Gastrocnemius medialis (tissue), 4 donors: ENCODE data around the gene ENTREP1.

Experiments
- POLR2A ChIP-seq, 2 donors: fragments of 450-650 bp; IDR thresholded peaks; one replicate each; pipeline ENCODE4 v1.6.1; 2017; ENCODE audit warnings: antibody characterized with exemption in 2 of 2, mild to moderate bottlenecking in 2 of 2, moderate library complexity in 2 of 2
- TF ChIP-seq, protein P1 (sequence below), 5 experiments: fragments of 450-650 bp in 3 of 5; fragments of 200-600 bp in 2 of 5; sonication (generic) in 2 of 5; IDR thresholded peaks in 4 of 5; conservative IDR thresholded peaks in 1 of 5; 1 replicate in 4 of 5; 2 replicates in 1 of 5; pipeline ENCODE4 v1.5.1; 2016 to 2019; ENCODE audit warnings: antibody characterized with exemption in 5 of 5, mild to moderate bottlenecking in 3 of 5, moderate library complexity in 3 of 5

DNA sequence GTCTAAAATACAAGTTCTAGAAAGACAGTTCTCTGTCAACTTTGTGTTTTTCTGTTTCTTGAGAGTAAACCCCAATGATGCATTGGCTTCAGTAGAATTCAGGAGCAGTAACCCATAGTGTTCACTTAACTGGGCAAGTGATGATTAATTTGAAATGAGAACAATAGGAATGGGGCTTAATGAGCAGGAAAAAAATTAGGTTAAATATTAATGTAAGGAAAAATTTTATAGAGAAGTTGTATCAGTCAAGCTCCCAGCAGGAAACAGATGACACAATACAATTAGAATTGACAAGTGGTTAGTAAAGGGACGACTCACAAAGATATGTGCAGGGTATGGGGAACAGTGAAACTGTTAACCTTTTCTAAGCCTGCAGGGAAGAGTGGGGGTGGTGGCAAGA is 38.2 kb downstream of the ENTREP1 start:
- TF ChIP-seq, protein P1, sequence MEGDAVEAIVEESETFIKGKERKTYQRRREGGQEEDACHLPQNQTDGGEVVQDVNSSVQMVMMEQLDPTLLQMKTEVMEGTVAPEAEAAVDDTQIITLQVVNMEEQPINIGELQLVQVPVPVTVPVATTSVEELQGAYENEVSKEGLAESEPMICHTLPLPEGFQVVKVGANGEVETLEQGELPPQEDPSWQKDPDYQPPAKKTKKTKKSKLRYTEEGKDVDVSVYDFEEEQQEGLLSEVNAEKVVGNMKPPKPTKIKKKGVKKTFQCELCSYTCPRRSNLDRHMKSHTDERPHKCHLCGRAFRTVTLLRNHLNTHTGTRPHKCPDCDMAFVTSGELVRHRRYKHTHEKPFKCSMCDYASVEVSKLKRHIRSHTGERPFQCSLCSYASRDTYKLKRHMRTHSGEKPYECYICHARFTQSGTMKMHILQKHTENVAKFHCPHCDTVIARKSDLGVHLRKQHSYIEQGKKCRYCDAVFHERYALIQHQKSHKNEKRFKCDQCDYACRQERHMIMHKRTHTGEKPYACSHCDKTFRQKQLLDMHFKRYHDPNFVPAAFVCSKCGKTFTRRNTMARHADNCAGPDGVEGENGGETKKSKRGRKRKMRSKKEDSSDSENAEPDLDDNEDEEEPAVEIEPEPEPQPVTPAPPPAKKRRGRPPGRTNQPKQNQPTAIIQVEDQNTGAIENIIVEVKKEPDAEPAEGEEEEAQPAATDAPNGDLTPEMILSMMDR (IDR thresholded peaks at IDR 0.05 in 4 of 5, conservative IDR thresholded peaks at IDR 0.05 in 1 of 5), result no peak
- TF ChIP-seq POLR2A (IDR thresholded peaks at IDR 0.05), result no peak
